Measurements from ENCODE around the gene BMAL1. TPM values are rescaled to one million over a fixed set of nuclear protein-coding genes. Genes with fewer than 3 reads are reported as not detected.

Gene BMAL1
- 38.8 TPM for total RNA-seq (2013)
- polyA plus RNA-seq (10 to 100 TPM; 10.2 to 43.4 (median 11.5) TPM), polyA minus RNA-seq (15.7 and 15.8 TPM in 2 replicates), total RNA-seq (21.5 to 72.1 (median 50.7) reads per million in 11 experiments)

DNA sequence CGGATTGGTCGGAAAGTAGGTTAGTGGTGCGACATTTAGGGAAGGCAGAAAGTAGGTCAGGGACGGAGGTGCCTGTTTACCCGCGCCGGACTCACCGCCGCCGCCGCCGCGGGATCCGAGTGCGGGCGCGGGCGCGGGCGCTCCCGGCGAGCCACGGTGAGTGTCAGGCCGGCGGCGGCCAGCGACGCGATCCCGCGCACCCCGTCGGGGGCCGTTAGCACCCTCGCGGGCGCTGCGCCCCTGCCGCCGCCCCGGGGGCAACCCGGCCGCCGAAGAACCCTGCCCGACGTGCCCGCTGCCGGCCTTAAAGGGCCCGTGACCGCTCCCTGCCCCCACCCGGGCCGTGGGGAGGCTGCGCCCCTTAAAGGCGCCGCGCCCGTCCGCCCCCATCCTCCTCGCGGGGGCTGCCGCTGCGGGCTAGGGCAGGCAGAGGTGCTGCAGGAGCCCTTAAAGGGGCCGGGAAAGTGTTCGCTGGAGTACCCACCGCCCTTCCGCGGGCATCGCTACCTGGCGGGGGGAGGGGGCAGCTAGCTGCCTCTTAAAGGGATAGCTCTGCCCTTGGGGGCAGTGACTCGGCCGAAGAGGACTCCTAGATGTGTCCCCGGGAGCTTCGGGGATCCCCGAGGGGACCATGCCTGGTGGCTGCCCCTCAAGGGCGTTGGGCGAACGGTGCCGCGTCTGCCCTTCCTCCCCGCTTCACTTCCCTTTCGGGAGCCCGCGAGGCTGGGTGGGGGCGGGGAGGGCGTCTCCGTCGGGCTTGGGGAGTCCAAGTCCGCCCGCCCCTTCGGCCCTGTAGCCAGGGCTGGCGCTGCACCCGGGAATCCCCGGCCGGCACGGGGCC is at the start of gene BMAL1:
Gene BMAL1, plus strand, starts transcription at position 23 of the 841 bp plus-strand sequence. CDS start 76,519 bp downstream, outside the sequence.
- peaks cover 52% of the 10 kb centered on the region for H3K4me1 Mint-ChIP-seq
- Histone ChIP-seq H3K9ac (ENCODE audit: insufficient read depth, low read length, poor library complexity, severe bottlenecking) (peak within 1 kb of the TSS; percentile 97), H3K27ac (ENCODE audit: low read depth in 1 of 2, low read length in 2 of 2) (peak within 1 kb of the TSS; percentile 86 to 94), H4K20me1 (ENCODE audit: insufficient read depth, low read length) (peaks cover 48% of the 10 kb centered on the region), H3K4me3 (replicated peaks in 1 of 3; ENCODE audit: low read depth in 2 of 3, low read length in 3 of 3) (peak within 1 kb of the TSS; percentile 85 to 98 (median 98)), H3K4me2 (replicated peaks; ENCODE audit: extremely low read depth, low read length, poor library complexity, severe bottlenecking) (peak within 1 kb of the TSS; percentile 88), H3K27me3 (ENCODE audit: control insufficient read depth in 2 of 2, insufficient read depth in 2 of 2, low read length in 2 of 2) (peaks cover 33 to 53% of the 10 kb centered on the region in 2 donors), H3K4me1 (ENCODE audit: control insufficient read depth in 1 of 2, insufficient read depth in 2 of 2, low read length in 2 of 2) (peaks cover 28 to 41% of the 10 kb centered on the region in 2 donors), H3K36me3 (replicated peaks in 1 of 2; ENCODE audit: control insufficient read depth in 1 of 2, insufficient read depth in 2 of 2, low read length in 2 of 2) (peaks cover 0 to 8% of the 10 kb centered on the region in 2 donors), H2AFZ (ENCODE audit: insufficient read depth, low read depth, low read length, poor library complexity, severe bottlenecking) (peak within 1 kb of the TSS; percentile 91), H3K79me2 (ENCODE audit: insufficient read depth, low read length) (peaks cover 51% of the 10 kb centered on the region), H3K9me3 (replicated peaks in 1 of 2; ENCODE audit: control insufficient read depth in 1 of 2, insufficient read depth in 1 of 2, low read length in 2 of 2) (no peaks in the 10 kb centered on the region)
- peak within 1 kb of the TSS; percentile 54 to 91 (median 88) for H3K27ac Mint-ChIP-seq
- peak within 1 kb of the TSS; percentile 98 to 99 for H3K4me3 Mint-ChIP-seq
- WGBS (ENCODE audit: insufficient coverage): under 1% methylated on average over 92 of the region's 95 CpGs
- H3K27me3 Mint-ChIP-seq (ENCODE audit: low read depth in 3 of 3): peaks cover 51 to 65% (median 64%) of the 10 kb centered on the region in 3 donors
- peak; percentile 51 to 72 (median 64) for DNase-seq
- H3K9me3 Mint-ChIP-seq: peaks cover 0 to 13% (median 0%) of the 10 kb centered on the region in 7 donors
- TF ChIP-seq, protein P1, sequence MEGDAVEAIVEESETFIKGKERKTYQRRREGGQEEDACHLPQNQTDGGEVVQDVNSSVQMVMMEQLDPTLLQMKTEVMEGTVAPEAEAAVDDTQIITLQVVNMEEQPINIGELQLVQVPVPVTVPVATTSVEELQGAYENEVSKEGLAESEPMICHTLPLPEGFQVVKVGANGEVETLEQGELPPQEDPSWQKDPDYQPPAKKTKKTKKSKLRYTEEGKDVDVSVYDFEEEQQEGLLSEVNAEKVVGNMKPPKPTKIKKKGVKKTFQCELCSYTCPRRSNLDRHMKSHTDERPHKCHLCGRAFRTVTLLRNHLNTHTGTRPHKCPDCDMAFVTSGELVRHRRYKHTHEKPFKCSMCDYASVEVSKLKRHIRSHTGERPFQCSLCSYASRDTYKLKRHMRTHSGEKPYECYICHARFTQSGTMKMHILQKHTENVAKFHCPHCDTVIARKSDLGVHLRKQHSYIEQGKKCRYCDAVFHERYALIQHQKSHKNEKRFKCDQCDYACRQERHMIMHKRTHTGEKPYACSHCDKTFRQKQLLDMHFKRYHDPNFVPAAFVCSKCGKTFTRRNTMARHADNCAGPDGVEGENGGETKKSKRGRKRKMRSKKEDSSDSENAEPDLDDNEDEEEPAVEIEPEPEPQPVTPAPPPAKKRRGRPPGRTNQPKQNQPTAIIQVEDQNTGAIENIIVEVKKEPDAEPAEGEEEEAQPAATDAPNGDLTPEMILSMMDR (IDR thresholded peaks at IDR 0.05): no peak
- peaks cover 25 to 29% of the 10 kb centered on the region in 2 donors for H3K36me3 Mint-ChIP-seq
- intact Hi-C loops (cut with micrococcal nuclease): loop anchor here (2.0 to 10.0 kb wide), 3 partner anchors 59 to 389 kb away; partner anchors contain the start of gene BTBD10 (in 2 of the 2)

DNA sequence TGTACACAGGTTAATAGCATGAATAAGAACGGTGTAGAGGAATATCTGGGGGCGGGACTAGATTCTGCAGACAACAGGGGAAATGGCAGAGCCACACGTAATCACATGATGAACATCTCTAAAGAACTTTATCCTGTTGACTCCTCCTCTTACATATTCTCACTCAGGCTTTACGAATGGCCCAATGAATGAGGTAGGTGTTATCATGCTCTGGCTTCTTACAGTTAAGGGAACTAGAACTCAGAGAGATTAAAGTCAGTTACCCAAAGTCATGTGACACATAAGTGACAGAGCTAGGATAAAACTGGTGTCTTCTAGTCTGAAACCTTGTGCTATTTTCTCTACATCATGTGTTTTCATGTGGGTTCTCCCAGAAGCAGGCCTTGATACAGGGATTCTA is 49.0 kb upstream of the BMAL1 start:
- intact Hi-C loops (cut with micrococcal nuclease): no loop called here
- no peaks in the 10 kb centered on the region for H3K9me3 Mint-ChIP-seq
- no peak overlapping the region for H2AFZ ChIP-seq (ENCODE audit: insufficient read depth, low read depth, low read length, poor library complexity, severe bottlenecking)
- peaks cover 0 to 6% of the 10 kb centered on the region in 2 donors for H3K27me3 ChIP-seq (ENCODE audit: control insufficient read depth in 2 of 2, insufficient read depth in 2 of 2, low read length in 2 of 2)
- no peak overlapping the region for H3K4me2 ChIP-seq (replicated peaks; ENCODE audit: extremely low read depth, low read length, poor library complexity, severe bottlenecking)
- no peak overlapping the region for H3K4me3 ChIP-seq (replicated peaks in 1 of 3; ENCODE audit: low read depth in 2 of 3, low read length in 3 of 3)
- no peaks in the 10 kb centered on the region for H3K9me3 ChIP-seq (replicated peaks in 1 of 2; ENCODE audit: control insufficient read depth in 1 of 2, insufficient read depth in 1 of 2, low read length in 2 of 2)
- H3K27ac Mint-ChIP-seq: no peak overlapping the region
- H3K27ac ChIP-seq (ENCODE audit: low read depth in 1 of 2, low read length in 2 of 2): no peak overlapping the region
- no peak overlapping the region for H3K9ac ChIP-seq (ENCODE audit: insufficient read depth, low read length, poor library complexity, severe bottlenecking)
- peaks cover 0 to 4% (median 2%) of the 10 kb centered on the region in 3 donors for H3K27me3 Mint-ChIP-seq (ENCODE audit: low read depth in 3 of 3)
- H3K4me1 ChIP-seq (ENCODE audit: control insufficient read depth in 1 of 2, insufficient read depth in 2 of 2, low read length in 2 of 2): no peaks in the 10 kb centered on the region
- no peak overlapping the region for H3K4me3 Mint-ChIP-seq
- H3K36me3 Mint-ChIP-seq: no peaks in the 10 kb centered on the region
- no peaks in the 10 kb centered on the region for H4K20me1 ChIP-seq (ENCODE audit: insufficient read depth, low read length)
- no peaks in the 10 kb centered on the region for H3K4me1 Mint-ChIP-seq
- no peaks in the 10 kb centered on the region for H3K36me3 ChIP-seq (replicated peaks in 1 of 2; ENCODE audit: control insufficient read depth in 1 of 2, insufficient read depth in 2 of 2, low read length in 2 of 2)
- TF ChIP-seq, protein P1 (IDR thresholded peaks at IDR 0.05): no peak
- DNase-seq: no peak
- WGBS (ENCODE audit: insufficient coverage): 100% methylated on average over 2 of the region's 4 CpGs
- no peaks in the 10 kb centered on the region for H3K79me2 ChIP-seq (ENCODE audit: insufficient read depth, low read length)

Data from CD14-positive monocyte (primary cell).